GM12865 (cell line): ENCODE measurements around the gene ATRNL1.

Experiments
- DNase-seq: peaks from one replicate; pipeline ENCODE4 v3.0.0; 2010; ENCODE audit warnings: low read depth
- H3K4me3 ChIP-seq: 2 replicates; pipeline ENCODE4 v1.5.1; 2011; ENCODE audit warnings: mild to moderate bottlenecking, low read depth, low read length, control low read depth
- TF ChIP-seq, protein P1 (sequence below): IDR thresholded peaks from 2 replicates; pipeline ENCODE4 v1.5.1; 2011; ENCODE audit warnings: low read length, control low read depth, low read depth, inconsistent platforms; ENCODE audit not compliant: insufficient read depth; ENCODE audit errors: missing control alignments

ATRNL1 gene

DNA sequence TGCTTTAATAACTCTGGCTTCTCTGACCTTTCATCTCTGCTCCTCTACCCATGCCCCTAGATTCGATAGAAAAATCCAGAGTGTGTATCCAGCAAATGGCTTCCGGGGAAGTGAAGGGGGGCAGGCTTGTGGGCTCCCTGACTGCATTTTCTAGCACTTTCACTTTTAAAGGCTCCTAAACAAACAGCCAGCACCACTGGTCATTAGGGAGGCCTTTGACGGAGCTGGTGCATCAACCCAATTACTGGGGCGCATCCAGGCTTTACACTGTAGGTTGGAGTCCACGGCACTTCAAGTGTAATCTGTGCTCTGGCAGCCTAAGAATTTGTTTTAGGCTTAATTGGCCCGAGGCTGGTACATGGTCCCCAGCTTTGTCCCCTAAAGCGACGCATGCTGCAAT lies 887.9 kb downstream of the ATRNL1 start:
- no peak for DNase-seq
- TF ChIP-seq, protein P1, sequence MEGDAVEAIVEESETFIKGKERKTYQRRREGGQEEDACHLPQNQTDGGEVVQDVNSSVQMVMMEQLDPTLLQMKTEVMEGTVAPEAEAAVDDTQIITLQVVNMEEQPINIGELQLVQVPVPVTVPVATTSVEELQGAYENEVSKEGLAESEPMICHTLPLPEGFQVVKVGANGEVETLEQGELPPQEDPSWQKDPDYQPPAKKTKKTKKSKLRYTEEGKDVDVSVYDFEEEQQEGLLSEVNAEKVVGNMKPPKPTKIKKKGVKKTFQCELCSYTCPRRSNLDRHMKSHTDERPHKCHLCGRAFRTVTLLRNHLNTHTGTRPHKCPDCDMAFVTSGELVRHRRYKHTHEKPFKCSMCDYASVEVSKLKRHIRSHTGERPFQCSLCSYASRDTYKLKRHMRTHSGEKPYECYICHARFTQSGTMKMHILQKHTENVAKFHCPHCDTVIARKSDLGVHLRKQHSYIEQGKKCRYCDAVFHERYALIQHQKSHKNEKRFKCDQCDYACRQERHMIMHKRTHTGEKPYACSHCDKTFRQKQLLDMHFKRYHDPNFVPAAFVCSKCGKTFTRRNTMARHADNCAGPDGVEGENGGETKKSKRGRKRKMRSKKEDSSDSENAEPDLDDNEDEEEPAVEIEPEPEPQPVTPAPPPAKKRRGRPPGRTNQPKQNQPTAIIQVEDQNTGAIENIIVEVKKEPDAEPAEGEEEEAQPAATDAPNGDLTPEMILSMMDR, result no peak
- no peak overlapping the region for H3K4me3 ChIP-seq

DNA sequence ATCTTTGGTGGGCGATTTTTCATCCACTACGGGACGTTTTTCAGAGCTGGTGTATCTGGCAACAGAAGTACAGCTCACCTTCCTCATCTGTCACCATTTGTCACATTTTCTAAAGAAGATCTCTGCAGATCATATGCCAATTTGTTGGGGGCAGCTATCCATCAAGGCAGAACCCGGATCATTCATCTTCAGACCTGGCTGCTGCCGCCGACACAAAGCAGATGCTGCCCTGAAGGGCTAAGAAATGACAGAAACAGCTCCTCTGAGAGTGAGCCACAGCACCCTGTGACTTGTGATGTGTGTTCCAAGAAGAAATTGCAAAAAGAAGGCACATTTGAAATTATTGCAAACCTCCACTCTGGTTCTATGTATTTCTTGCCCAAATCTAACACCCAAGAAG lies 888.9 kb downstream of the ATRNL1 start:
- TF ChIP-seq, protein P1, result no peak

DNA sequence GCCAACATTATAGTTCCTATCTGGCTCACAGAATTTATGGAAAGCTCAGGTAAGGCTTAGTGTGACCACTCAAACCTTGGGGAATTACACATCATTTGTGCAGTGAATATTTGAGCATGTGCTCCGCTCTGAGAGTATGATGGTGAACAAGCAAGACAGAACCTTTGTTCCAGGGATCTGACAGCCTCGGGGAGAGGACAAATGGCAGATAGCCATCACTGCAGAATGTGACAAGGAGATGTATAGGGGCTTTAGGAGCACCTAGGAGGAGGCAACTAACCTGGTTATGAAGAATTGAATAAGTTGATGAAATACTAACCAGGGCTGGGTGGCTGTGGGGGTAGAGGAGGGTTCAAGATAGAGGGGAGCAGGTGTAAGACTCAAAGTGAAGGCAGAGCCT lies 889.4 kb downstream of the ATRNL1 start:
- TF ChIP-seq, protein P1, result no peak
- DNase-seq, result no peak
- H3K4me3 ChIP-seq, result no peak overlapping the region

More for the DNA sequence above, 888.9 kb downstream of the ATRNL1 start:
- no peak overlapping the region for H3K4me3 ChIP-seq
- no peak for DNase-seq

DNA sequence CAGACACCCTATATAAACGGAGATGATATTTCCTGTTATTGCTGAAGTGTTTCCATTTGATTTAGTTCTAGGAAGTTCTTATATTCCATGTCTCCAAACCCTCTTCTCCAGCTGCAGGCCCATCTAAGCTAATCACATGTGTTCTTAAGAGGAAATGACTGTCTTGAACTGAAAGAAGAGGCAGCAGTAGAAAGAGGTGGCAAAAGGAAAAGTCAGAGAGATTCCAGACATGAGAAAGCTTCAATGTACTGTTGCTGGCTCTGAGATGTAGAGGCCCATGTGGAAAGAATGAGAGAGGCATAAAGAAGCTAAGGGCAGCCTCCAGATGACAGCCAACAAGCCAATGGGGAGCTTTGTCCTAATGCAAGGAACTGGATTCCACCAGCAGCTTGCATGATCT lies 892.6 kb downstream of the ATRNL1 start:
- TF ChIP-seq, protein P1, result no peak
- DNase-seq, result no peak
- no peak overlapping the region for H3K4me3 ChIP-seq

DNA sequence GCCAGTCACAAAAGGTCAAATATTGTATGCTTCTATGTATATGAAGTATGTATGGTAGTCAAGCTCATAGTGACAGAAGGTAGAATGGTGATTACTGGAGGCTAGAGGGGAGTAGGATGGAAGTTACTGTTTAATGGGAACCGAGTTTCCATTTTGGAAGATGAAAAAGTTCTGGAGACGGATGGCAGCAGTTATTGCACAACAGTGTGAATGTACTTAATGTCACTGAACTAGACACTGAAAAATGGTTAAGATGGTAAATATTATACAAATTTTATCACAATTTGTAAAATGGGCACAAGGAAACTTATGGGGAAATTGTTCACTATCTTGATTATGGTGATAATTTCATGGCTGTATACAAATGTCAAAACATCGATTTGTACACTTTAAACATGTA lies 895.2 kb downstream of the ATRNL1 start:
- H3K4me3 ChIP-seq, result no peak overlapping the region
- TF ChIP-seq, protein P1, result no peak
- no peak for DNase-seq

DNA sequence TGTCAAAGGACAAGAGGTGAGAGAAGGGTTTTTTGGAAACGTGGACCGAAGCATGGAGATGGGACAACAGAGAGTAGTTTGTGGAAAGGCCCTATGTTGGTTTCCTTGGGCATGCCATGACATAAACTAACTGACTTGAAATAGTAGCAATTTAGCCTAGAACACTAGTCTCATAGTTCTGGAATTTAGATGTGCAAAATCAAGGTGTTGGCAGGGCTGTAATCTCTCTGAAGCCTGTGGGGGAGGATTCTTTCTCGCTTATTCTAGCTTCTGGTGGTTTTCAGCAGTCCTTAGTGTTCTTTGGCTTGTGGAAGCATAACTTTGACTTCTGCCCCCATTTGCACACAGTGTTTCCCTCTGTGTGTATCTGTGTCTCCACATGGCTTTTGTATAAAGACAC lies 896.5 kb downstream of the ATRNL1 start:
- TF ChIP-seq, protein P1, result no peak
- DNase-seq, result no peak
- no peak overlapping the region for H3K4me3 ChIP-seq

DNA sequence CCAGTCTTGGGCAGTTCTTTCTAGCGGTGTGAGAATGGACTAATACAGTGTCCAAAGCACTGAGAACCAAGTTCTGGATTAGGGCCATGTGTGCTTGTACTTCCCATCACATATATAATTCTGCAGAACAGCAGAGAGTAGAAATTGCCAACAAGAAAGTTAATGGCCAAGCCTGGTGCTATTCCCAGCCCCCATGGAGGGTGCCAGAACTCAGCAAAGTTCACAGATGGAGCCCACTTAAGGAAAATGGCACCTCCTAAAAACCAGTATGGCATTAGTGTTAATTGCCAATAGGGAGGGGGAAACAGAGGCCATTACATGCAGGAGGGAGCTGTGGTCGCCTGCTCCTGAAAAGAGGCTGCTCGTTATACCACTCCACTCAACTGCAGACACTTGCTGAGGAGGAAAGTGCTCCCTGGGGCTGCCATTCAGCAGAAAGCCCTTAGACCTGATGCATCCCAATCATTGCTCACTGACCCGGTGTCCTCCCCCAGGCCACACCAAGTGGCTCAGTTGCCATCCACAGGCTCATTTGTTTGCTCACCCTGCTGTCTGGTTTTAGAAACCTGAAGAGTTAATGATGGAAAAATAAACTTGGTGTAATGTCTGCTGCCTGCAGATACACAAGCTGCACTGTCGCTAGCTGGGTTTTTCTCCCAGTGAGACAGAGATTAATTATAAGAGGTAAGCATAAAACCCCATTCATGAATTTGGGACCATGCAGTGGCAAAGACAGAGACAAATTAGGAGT lies 899.2 kb downstream of the ATRNL1 start:
- DNase-seq, result no peak
- TF ChIP-seq, protein P1, result no peak

More for the DNA sequence above, 899.2 kb downstream of the ATRNL1 start:
- H3K4me3 ChIP-seq, result no peak overlapping the region
